Natural killer cell treated with Interleukin-12 subunit alpha and Interleukin-12 subunit beta and Interleukin-15 and Interleukin-18, amount 100 ng/mL, for 72 hours (primary cell): Measurements from ENCODE around the gene INPP5D. TPM values are rescaled to one million over a fixed set of nuclear protein-coding genes. Genes with fewer than 3 reads are reported as not detected.

ENCODE experiments used
- ATAC-seq, 2 donors: fragments of 150-1000 bp; cut with Tn5 transposase in 1 of 2; sonication (Bioruptor Pico), chemical (Tn5 transposase) in 1 of 2; 2 replicates each; pipeline ENCODE4 v1.10.0; 2021
- DNase-seq: peaks from one replicate; pipeline ENCODE4 v3.0.0; 2022; ENCODE audit warnings: low spot score
- H3K27ac Mint-ChIP-seq, 2 donors: 1 replicate in 1 of 2; 2 replicates in 1 of 2; pipeline ENCODE4 v1.8.0; 2022; ENCODE audit warnings: mixed read lengths in 2 of 2, mild to moderate bottlenecking in 1 of 2, moderate library complexity in 1 of 2
- H3K27me3 Mint-ChIP-seq, 2 donors: 1 replicate in 1 of 2; 2 replicates in 1 of 2; pipeline ENCODE4 v1.8.0; 2022; ENCODE audit warnings: mixed read lengths in 2 of 2
- H3K36me3 Mint-ChIP-seq: one replicate; pipeline ENCODE4 v1.8.0; 2022; ENCODE audit warnings: mixed read lengths
- H3K4me1 Mint-ChIP-seq, 2 donors: 1 replicate in 1 of 2; 2 replicates in 1 of 2; pipeline ENCODE4 v1.8.0; 2022; ENCODE audit warnings: low read depth in 2 of 2, mixed read lengths in 2 of 2, mild to moderate bottlenecking in 1 of 2
- H3K4me3 Mint-ChIP-seq: one replicate; pipeline ENCODE4 v1.8.0; 2022; ENCODE audit warnings: mixed read lengths
- H3K9me3 Mint-ChIP-seq: 2 replicates; pipeline ENCODE4 v1.8.0; 2022; ENCODE audit warnings: mixed read lengths
- total RNA-seq, 2 donors: library from RNA; stranded (reverse); gene quantifications; one replicate each; pipeline ENCODE4 v1.2.3, GENCODE V29; 2022

INPP5D gene
- total RNA-seq, 2 donors from 2014 or later = 136 to 155 TPM

GRCh38 chr2:233037078-233037477, 23.1 kb upstream of the INPP5D start:
- Mint-ChIP-seq H3K36me3 (no peaks in the 10 kb centered on the region), H3K4me1 (no peaks in the 10 kb centered on the region), H3K9me3 (no peaks in the 10 kb centered on the region), H3K4me3 (no peak overlapping the region), H3K27ac (no peak overlapping the region), H3K27me3 (peaks cover 0 to 9% of the 10 kb centered on the region in 2 donors)
- ATAC-seq (no peak), DNase-seq (no peak)

GRCh38 chr2:233039212-233039845, 20.8 kb upstream of the INPP5D start:
- Mint-ChIP-seq H3K36me3 (no peaks in the 10 kb centered on the region), H3K9me3 (no peaks in the 10 kb centered on the region), H3K27ac (no peak overlapping the region), H3K4me1 (no peaks in the 10 kb centered on the region), H3K4me3 (no peak overlapping the region), H3K27me3 (peaks cover 0 to 9% of the 10 kb centered on the region in 2 donors)
- ATAC-seq = no peak
- no peak for DNase-seq

- peak in 1 of 2 donors; percentile 37 for ATAC-seq
- H3K4me1 Mint-ChIP-seq = no peaks in the 10 kb centered on the region
- no peak overlapping the region for H3K27ac Mint-ChIP-seq
- no peak overlapping the region for H3K4me3 Mint-ChIP-seq
- DNase-seq = no peak
- H3K36me3 Mint-ChIP-seq = no peaks in the 10 kb centered on the region
- H3K9me3 Mint-ChIP-seq = no peaks in the 10 kb centered on the region
- H3K27me3 Mint-ChIP-seq = peaks cover 0 to 9% of the 10 kb centered on the region in 2 donors
Measured at GRCh38 chr2:233039846-233040530, 20.2 kb upstream of the INPP5D start.

GRCh38 chr2:233040571-233040970, 19.6 kb upstream of the INPP5D start:
- Mint-ChIP-seq H3K4me1 (no peaks in the 10 kb centered on the region), H3K4me3 (no peak overlapping the region), H3K9me3 (no peaks in the 10 kb centered on the region), H3K36me3 (no peaks in the 10 kb centered on the region), H3K27me3 (peaks cover 0 to 9% of the 10 kb centered on the region in 2 donors), H3K27ac (no peak overlapping the region)
- ATAC-seq (no peak), DNase-seq (no peak)

DNA sequence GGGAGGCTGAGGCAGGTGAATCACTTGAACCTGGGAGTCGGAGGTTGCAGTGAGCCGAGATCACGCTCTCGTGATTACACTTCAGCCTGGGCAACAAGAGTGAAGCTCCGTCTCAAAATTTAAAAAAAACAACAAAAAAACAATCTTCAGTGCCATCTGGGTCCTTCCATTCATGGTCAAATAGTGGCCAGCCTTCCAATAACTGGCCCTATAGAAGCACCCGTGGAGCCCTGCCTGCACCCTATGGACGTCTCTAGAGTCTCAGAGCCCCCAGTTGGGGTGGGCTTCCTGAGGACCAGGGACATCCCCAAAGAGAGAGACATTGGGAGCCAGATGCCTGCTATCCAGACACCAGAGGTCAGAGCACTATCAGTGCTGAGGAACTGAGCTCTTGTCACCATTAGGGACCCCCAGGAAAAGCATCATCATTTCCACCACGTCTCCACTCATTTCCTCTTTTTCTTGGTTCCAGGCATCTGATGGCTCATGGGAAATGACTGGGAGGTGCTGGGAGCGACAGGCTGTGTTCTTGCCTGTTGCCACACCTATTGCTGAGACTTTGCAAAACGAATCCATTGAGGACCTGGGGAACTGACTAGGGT, 18.3 kb upstream of the INPP5D start:
- no peak for ATAC-seq
- H3K4me3 Mint-ChIP-seq = no peak overlapping the region
- H3K36me3 Mint-ChIP-seq = no peaks in the 10 kb centered on the region
- H3K4me1 Mint-ChIP-seq = no peaks in the 10 kb centered on the region
- H3K27me3 Mint-ChIP-seq = peaks cover 0 to 9% of the 10 kb centered on the region in 2 donors
- no peak overlapping the region for H3K27ac Mint-ChIP-seq
- H3K9me3 Mint-ChIP-seq = no peaks in the 10 kb centered on the region
- no peak for DNase-seq

- Mint-ChIP-seq H3K27me3 (peaks cover 3 to 9% of the 10 kb centered on the region in 2 donors), H3K9me3 (no peaks in the 10 kb centered on the region), H3K36me3 (no peaks in the 10 kb centered on the region), H3K4me3 (no peak overlapping the region), H3K27ac (no peak overlapping the region), H3K4me1 (peaks cover 3 to 4% of the 10 kb centered on the region in 2 donors)
- ATAC-seq = no peak
- DNase-seq = no peak
Measured at GRCh38 chr2:233042549-233042948, 17.6 kb upstream of the INPP5D start.

DNA sequence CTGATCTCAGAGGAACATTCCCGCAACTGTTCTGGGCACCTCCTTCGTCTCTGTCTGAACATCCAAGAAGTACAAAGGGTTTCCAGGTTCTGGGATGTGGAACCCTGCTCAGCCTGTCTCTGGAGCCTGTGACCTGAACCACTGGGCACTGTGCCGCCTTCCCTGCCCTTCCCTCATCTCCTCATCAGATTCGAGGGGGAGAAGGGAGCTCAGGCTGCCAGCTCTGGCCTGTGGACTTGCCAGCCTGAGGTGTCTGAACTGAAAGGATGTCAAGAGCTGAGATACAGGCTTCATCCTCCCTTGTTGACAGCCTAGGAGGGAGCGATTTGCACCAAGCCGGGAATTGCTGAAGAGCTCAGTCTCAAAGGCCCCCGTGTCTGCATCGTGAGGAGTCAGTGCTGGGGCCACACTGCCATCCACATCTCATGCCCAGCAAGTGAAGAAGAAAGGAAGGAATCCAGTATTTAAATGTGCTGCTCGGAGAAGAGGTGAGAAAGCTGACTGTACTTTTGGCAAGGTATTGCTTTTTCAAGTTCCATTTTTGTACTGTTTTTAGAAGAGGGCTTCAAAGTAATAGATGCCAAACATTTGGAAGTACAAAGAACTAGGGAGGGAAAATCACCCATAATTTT, 15.1 kb upstream of the INPP5D start:
- no peak overlapping the region for H3K27ac Mint-ChIP-seq
- H3K4me3 Mint-ChIP-seq = no peak overlapping the region
- no peak for ATAC-seq

GRCh38 chr2:233047206-233047605, 12.9 kb upstream of the INPP5D start:
- no peaks in the 10 kb centered on the region for H3K9me3 Mint-ChIP-seq

More for the DNA sequence above, 15.1 kb upstream of the INPP5D start:
- no peak for DNase-seq
- H3K4me1 Mint-ChIP-seq = peaks cover 20 to 23% of the 10 kb centered on the region in 2 donors
- peaks cover 3 to 8% of the 10 kb centered on the region in 2 donors for H3K27me3 Mint-ChIP-seq
- H3K9me3 Mint-ChIP-seq = no peaks in the 10 kb centered on the region
- H3K36me3 Mint-ChIP-seq = no peaks in the 10 kb centered on the region

DNA sequence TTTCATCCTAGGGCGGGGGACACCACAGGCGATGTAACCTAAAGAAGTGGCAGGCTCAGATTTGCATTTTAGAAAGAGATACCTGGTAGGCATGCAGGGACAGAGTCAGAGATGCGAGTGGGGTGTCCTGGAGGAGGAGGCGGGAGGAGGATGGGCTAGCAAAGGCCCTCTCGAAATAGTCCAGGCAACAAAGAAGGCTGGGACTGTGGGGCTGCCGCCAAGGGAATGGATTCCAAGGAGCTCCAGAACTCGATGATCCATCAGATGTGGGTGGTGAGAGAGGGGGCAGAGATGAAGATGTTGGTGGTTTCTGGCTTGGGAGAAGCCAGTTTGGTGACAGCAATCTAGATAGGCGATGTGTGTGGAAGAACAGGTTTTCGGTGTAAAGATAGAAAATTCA, 12.5 kb upstream of the INPP5D start:
- no peak overlapping the region for H3K4me3 Mint-ChIP-seq

More at GRCh38 chr2:233047206-233047605, 12.9 kb upstream of the INPP5D start:
- Mint-ChIP-seq H3K27me3 (peaks cover 0 to 3% of the 10 kb centered on the region in 2 donors), H3K36me3 (no peaks in the 10 kb centered on the region), H3K4me1 (peaks cover 20 to 24% of the 10 kb centered on the region in 2 donors), H3K4me3 (no peak overlapping the region), H3K27ac (peak overlapping the region in 1 of 2 donors; percentile 15)
- ATAC-seq = no peak
- DNase-seq = no peak

GRCh38 chr2:233048569-233049193, 11.5 kb upstream of the INPP5D start:
- H3K36me3 Mint-ChIP-seq = no peaks in the 10 kb centered on the region
- H3K27ac Mint-ChIP-seq = peak overlapping the region in 1 of 2 donors; percentile 63
- H3K4me3 Mint-ChIP-seq = no peak overlapping the region
- peaks cover 0 to 3% of the 10 kb centered on the region in 2 donors for H3K27me3 Mint-ChIP-seq
- DNase-seq (no peak), ATAC-seq (no peak)
- H3K9me3 Mint-ChIP-seq = no peaks in the 10 kb centered on the region
- H3K4me1 Mint-ChIP-seq = peaks cover 21 to 24% of the 10 kb centered on the region in 2 donors

More for the DNA sequence above, 12.5 kb upstream of the INPP5D start:
- H3K36me3 Mint-ChIP-seq = no peaks in the 10 kb centered on the region
- peak overlapping the region in 1 of 2 donors; percentile 15 for H3K27ac Mint-ChIP-seq
- DNase-seq (no peak), ATAC-seq (no peak)
- peaks cover 20 to 24% of the 10 kb centered on the region in 2 donors for H3K4me1 Mint-ChIP-seq
- no peaks in the 10 kb centered on the region for H3K9me3 Mint-ChIP-seq
- H3K27me3 Mint-ChIP-seq = peaks cover 0 to 3% of the 10 kb centered on the region in 2 donors

DNA sequence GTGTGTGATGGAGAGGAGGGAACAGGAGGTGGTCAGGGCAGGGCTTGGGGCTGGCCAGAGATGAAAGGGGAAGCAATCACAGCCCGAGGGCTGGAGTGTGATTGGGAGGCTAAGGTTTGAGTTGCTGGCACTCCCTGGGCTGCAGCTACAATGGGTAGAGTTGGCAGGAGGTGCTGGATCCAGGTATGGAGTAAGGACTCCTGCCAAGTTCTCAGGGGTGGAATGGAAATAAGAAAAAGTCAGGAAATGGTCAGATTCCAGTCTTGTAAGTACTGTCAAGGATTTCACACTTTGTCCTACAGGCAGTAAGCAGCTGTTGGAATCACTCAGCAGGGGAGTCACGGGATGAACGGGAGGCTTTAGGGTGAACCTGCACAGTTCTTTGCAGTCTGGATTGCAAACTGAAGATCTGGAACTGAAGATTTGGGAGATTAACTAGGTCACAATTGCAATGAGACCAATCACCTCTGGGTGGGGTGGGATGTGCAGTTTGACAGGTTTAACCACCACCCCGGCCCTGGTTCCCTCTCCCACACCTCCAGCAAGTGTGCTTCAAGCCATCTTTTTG, 10.9 kb upstream of the INPP5D start:
- peaks cover 0 to 3% of the 10 kb centered on the region in 2 donors for H3K27me3 Mint-ChIP-seq
- ATAC-seq = peak in 1 of 2 donors; percentile 30
- no peak for DNase-seq
- H3K27ac Mint-ChIP-seq = peak overlapping the region in 1 of 2 donors; percentile 63
- H3K4me1 Mint-ChIP-seq = peaks cover 26 to 27% of the 10 kb centered on the region in 2 donors
- no peak overlapping the region for H3K4me3 Mint-ChIP-seq
- no peaks in the 10 kb centered on the region for H3K9me3 Mint-ChIP-seq
- no peaks in the 10 kb centered on the region for H3K36me3 Mint-ChIP-seq

DNA sequence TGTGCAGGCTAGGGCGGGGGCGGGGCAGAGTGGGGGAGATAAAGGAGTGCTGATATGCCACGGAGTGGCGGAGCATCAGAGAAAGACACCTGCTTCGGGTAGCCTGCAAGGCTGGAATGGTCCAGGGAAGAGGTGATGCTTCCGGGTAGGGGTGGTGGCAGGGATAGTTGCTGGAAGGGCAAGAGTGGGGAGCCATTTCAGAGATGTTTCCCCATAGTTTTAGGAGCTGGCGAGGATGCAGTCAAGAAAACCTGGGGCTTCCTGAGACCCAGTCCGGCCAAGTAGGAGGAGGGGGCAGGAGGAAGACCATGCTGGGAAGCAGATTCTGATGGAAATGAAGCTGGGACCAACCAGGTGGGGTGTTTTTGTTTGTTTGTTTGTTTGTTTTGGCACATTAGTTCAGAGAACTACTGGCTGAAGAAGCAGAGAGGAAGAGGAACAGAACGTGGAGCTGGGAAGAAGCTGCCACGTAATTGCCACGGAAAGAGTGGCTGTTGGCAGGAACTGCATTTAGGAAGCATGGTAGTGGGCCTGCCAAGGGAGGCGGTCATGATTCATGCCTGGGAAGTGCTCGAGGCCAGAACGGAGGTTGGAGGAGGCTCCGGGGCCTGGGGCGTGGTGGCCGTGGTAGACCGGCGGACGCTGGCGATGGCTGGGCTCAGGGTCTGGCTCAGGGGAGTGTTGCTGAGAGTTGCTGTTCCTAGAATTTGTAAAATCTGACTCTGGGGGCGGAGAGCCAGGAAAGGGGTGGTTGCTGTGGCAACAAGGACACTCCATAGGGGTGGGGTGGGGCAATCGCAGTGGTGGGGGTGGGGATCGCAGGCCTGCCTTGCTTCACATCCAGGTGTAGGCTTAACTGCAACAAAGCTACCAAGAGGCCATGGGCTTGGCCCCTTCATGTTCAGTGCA, 8.6 kb upstream of the INPP5D start:
- Mint-ChIP-seq H3K4me3 (no peak overlapping the region), H3K9me3 (no peaks in the 10 kb centered on the region), H3K36me3 (no peaks in the 10 kb centered on the region), H3K27ac (no peak overlapping the region), H3K27me3 (peaks cover 0 to 3% of the 10 kb centered on the region in 2 donors), H3K4me1 (peaks cover 27 to 37% of the 10 kb centered on the region in 2 donors)
- ATAC-seq (no peak), DNase-seq (no peak)
